Stimulated activated CD8-positive, alpha-beta memory T cell treated with anti-CD3 and anti-CD28 coated beads, Interleukin-4, amount 100 ng/mL, for 48 hours (primary cell): ENCODE results near the gene CCDC175.

Experiments
- DNase-seq: peaks from one replicate; pipeline ENCODE4 v3.0.0-alpha.2; 2020

The CCDC175 gene

GRCh38 chr14:59538936-59539335, 37.7 kb downstream of the CCDC175 start:
- DNase-seq, result no peak

- no peak for DNase-seq
Measured at GRCh38 chr14:59537476-59537875, 39.1 kb downstream of the CCDC175 start.

GRCh38 chr14:59534361-59534987, 42.1 kb downstream of the CCDC175 start:
- no peak for DNase-seq

GRCh38 chr14:59532419-59532818, 44.2 kb downstream of the CCDC175 start:
- no peak for DNase-seq

GRCh38 chr14:59530349-59530748, 46.3 kb downstream of the CCDC175 start:
- DNase-seq, result no peak

- DNase-seq, result no peak
Measured at GRCh38 chr14:59529189-59529588, 47.4 kb downstream of the CCDC175 start.

GRCh38 chr14:59520224-59520623, 56.4 kb downstream of the CCDC175 start:
- DNase-seq, result no peak

- DNase-seq, result peak; percentile 34
Measured at GRCh38 chr14:59511916-59512575, 64.6 kb downstream of the CCDC175 start.

GRCh38 chr14:59510966-59511365, 65.6 kb downstream of the CCDC175 start:
- DNase-seq, result no peak

GRCh38 chr14:59510001-59510400, 66.6 kb downstream of the CCDC175 start:
- DNase-seq, result no peak

GRCh38 chr14:59509101-59509500, 67.5 kb downstream of the CCDC175 start:
- no peak for DNase-seq

- no peak for DNase-seq
Measured at GRCh38 chr14:59507752-59508103, 68.9 kb downstream of the CCDC175 start.

- peak; percentile 72 for DNase-seq
Measured at GRCh38 chr14:59507063-59507751, 69.4 kb downstream of the CCDC175 start.

GRCh38 chr14:59503256-59503655, 73.4 kb downstream of the CCDC175 start:
- DNase-seq, result no peak

GRCh38 chr14:59500732-59501131, 75.9 kb downstream of the CCDC175 start:
- DNase-seq, result no peak

GRCh38 chr14:59492384-59492783, 84.2 kb downstream of the CCDC175 start:
- no peak for DNase-seq

- DNase-seq, result no peak
Measured at GRCh38 chr14:59490756-59491155, 85.9 kb downstream of the CCDC175 start.

- DNase-seq, result no peak
Measured at GRCh38 chr14:59484639-59485175, 91.9 kb downstream of the CCDC175 start.

GRCh38 chr14:59483819-59484638, 92.6 kb downstream of the CCDC175 start, which contains the start of the genes JKAMP and L3HYPDH:
TSS of gene JKAMP (plus strand) at chr14:59484517. CDS start at chr14:59484590, 73 bp downstream.
TSS of gene L3HYPDH (minus strand) at chr14:59484408. CDS start at chr14:59484316, 92 bp downstream.
- DNase-seq, result peak; percentile 99

GRCh38 chr14:59483363-59483762, 93.2 kb downstream of the CCDC175 start:
- DNase-seq, result no peak

GRCh38 chr14:59482541-59483331, 93.9 kb downstream of the CCDC175 start:
- DNase-seq, result no peak
